Neural progenitor cell (in vitro differentiated cells): ENCODE results near the gene STRAP. TPM values are rescaled to one million over a fixed set of nuclear protein-coding genes. Genes with fewer than 3 reads are reported as not detected.
A peak's percentile ranks its signal among the peaks of the same experiment; 100 is the strongest.

Experiments
- DNase-seq: peaks from one replicate; pipeline ENCODE4 v3.0.0-alpha.2; 2016; ENCODE audit warnings: low spot score
- H2AFZ ChIP-seq: fragments of 200-600 bp; sonication (generic); replicated peaks from 2 replicates; pipeline ENCODE4 v1.6.1; 2016; ENCODE audit warnings: antibody characterized with exemption
- H3F3A ChIP-seq: fragments of 200-600 bp; sonication (generic); 2 replicates; pipeline ENCODE4 v1.6.1; 2016; ENCODE audit warnings: antibody characterized with exemption, low read depth
- H3K27ac ChIP-seq: fragments of 200-600 bp; sonication (generic); 2 replicates; pipeline ENCODE4 v1.5.1; 2016; ENCODE audit warnings: mild to moderate bottlenecking
- H3K27me3 ChIP-seq: fragments of 200-600 bp; sonication (generic); 2 replicates; pipeline ENCODE4 v1.6.1; 2016; ENCODE audit warnings: mild to moderate bottlenecking, moderate library complexity
- H3K36me3 ChIP-seq: fragments of 200-600 bp; sonication (generic); 2 replicates; pipeline ENCODE4 v1.5.1; 2016
- H3K4me1 ChIP-seq: fragments of 200-600 bp; sonication (generic); 2 replicates; pipeline ENCODE4 v1.6.1; 2016; ENCODE audit warnings: mixed run types
- H3K4me2 ChIP-seq: fragments of 200-600 bp; sonication (generic); 2 replicates; pipeline ENCODE4 v1.6.1; 2016
- H3K4me3 ChIP-seq: fragments of 200-600 bp; sonication (generic); 2 replicates; pipeline ENCODE4 v1.5.1; 2016
- H3K79me2 ChIP-seq: fragments of 200-600 bp; sonication (generic); 2 replicates; pipeline ENCODE4 v1.6.1; 2016; ENCODE audit warnings: low read depth
- H3K9ac ChIP-seq: fragments of 200-600 bp; sonication (generic); 2 replicates; pipeline ENCODE4 v1.6.1; 2016
- H3K9me3 ChIP-seq: fragments of 200-600 bp; sonication (generic); 2 replicates; pipeline ENCODE4 v1.5.1; 2016; ENCODE audit warnings: low read depth
- H4K20me1 ChIP-seq: fragments of 200-600 bp; sonication (generic); 2 replicates; pipeline ENCODE4 v1.6.1; 2016; ENCODE audit warnings: low read depth
- H3K27ac Mint-ChIP-seq: 3 replicates; pipeline ENCODE4 v1.8.0; 2021; ENCODE audit warnings: mixed read lengths
- H3K27me3 Mint-ChIP-seq: 2 replicates; pipeline ENCODE4 v1.8.0; 2022; ENCODE audit warnings: low read depth, mild to moderate bottlenecking, inconsistent platforms, moderate library complexity, mixed read lengths; ENCODE audit not compliant: insufficient read depth
- H3K36me3 Mint-ChIP-seq: 3 replicates; pipeline ENCODE4 v1.8.0; 2021; ENCODE audit warnings: mixed read lengths
- H3K4me1 Mint-ChIP-seq: 3 replicates; pipeline ENCODE4 v1.8.0; 2021; ENCODE audit warnings: mixed read lengths
- H3K4me3 Mint-ChIP-seq: 3 replicates; pipeline ENCODE4 v1.8.0; 2021; ENCODE audit warnings: mild to moderate bottlenecking, moderate library complexity, mixed read lengths
- H3K9me3 Mint-ChIP-seq: 3 replicates; pipeline ENCODE4 v1.8.0; 2020; ENCODE audit warnings: mixed read lengths
- EZH2 ChIP-seq: fragments of 200-600 bp; sonication (generic); IDR thresholded peaks from 2 replicates; pipeline ENCODE4 v1.6.1; 2017; ENCODE audit warnings: antibody characterized with exemption, mild to moderate bottlenecking, moderate library complexity
- EZH2phosphoT487 ChIP-seq: fragments of 200-600 bp; sonication (generic); IDR thresholded peaks from 2 replicates; pipeline ENCODE4 v1.6.1; 2017; ENCODE audit warnings: antibody characterized with exemption
- total RNA-seq: library from RNA; depleted of rRNA; stranded (reverse); fragments of >200 nt; gene quantifications from 2 replicates; pipeline ENCODE4 v1.2.3, GENCODE V29; 2015; ENCODE audit warnings: low replicate concordance
- TF ChIP-seq, protein P1 (sequence below): fragments of 200-600 bp; sonication (generic); IDR thresholded peaks from 2 replicates; pipeline ENCODE4 v1.5.1; 2017; ENCODE audit warnings: antibody characterized with exemption, mild to moderate bottlenecking

Gene STRAP
- total RNA-seq, 1 donor from 2014 or later: 303 TPM

DNA sequence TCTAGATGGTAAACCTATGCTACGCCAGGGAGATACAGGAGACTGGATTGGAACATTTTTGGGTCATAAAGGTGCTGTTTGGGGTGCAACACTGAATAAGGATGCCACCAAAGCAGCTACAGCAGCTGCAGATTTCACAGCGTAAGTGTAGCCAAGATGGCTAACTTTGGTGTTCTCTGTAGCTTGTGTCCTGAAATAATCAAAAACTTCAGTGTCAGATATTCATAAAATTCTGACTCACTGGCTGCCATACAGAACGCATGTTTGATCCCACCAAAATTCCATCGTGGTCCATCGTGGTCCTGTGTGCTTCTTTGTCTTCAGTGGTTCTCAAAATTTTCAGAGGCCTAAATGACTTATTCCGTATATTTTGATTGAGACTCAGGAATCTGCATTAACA, 1.3 kb downstream of the STRAP start:
- peak overlapping the region; percentile 87 for H3K9ac ChIP-seq
- H3K27ac ChIP-seq: peak overlapping the region; percentile 98
- no peak for DNase-seq

DNA sequence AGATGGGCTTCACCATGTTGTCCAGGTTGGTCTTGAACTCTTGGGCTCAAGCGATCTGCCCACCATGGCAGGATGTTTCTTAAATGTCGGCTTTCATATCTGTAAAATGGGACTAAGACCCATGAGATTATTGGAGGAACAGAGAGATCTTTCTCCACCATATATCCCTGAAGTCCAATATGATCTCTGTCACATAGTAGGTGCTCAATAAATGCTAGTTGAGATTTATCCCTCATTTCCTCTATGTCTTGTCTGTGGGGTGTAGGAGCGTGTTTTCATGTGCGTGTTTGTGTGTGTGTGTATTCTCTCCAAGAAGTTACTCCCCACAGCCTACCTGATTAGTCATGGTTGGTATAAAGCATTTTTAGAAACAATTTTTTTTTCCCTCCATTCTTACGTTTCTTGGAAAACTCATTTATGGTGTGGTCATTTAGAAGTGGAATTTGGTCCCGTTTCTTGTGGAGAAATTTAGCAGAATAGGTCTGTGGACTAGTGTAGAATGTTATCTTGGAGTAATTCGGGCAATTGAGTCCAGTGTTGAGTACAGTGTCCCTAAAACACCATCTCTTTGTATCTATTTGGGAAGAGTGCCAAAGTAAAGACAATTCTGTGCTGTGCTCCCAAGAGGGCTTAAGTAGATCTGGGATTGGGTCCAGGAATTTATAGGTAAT, 4.3 kb downstream of the STRAP start:
- H4K20me1 ChIP-seq: peaks cover 70% of the 10 kb centered on the region
- H2AFZ ChIP-seq: no peak overlapping the region
- Mint-ChIP-seq H3K27ac (no peak overlapping the region), H3K4me3 (no peak overlapping the region), H3K9me3 (no peaks in the 10 kb centered on the region), H3K4me1 (peaks cover 24% of the 10 kb centered on the region), H3K36me3 (peaks cover 31% of the 10 kb centered on the region), H3K27me3 (no peaks in the 10 kb centered on the region)
- no peaks in the 10 kb centered on the region for H3K9me3 ChIP-seq
- peaks cover 15% of the 10 kb centered on the region for H3K4me1 ChIP-seq
- H3K79me2 ChIP-seq: peaks cover 88% of the 10 kb centered on the region
- TF ChIP-seq, protein P1, sequence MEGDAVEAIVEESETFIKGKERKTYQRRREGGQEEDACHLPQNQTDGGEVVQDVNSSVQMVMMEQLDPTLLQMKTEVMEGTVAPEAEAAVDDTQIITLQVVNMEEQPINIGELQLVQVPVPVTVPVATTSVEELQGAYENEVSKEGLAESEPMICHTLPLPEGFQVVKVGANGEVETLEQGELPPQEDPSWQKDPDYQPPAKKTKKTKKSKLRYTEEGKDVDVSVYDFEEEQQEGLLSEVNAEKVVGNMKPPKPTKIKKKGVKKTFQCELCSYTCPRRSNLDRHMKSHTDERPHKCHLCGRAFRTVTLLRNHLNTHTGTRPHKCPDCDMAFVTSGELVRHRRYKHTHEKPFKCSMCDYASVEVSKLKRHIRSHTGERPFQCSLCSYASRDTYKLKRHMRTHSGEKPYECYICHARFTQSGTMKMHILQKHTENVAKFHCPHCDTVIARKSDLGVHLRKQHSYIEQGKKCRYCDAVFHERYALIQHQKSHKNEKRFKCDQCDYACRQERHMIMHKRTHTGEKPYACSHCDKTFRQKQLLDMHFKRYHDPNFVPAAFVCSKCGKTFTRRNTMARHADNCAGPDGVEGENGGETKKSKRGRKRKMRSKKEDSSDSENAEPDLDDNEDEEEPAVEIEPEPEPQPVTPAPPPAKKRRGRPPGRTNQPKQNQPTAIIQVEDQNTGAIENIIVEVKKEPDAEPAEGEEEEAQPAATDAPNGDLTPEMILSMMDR: no peak
- TF ChIP-seq EZH2phosphoT487: no peak
- TF ChIP-seq EZH2: no peak
- no peak overlapping the region for H3K27ac ChIP-seq
- H3K27me3 ChIP-seq: no peaks in the 10 kb centered on the region
- no peak overlapping the region for H3K4me2 ChIP-seq
- peaks cover 29% of the 10 kb centered on the region for H3F3A ChIP-seq
- DNase-seq: no peak
- peaks cover 18% of the 10 kb centered on the region for H3K36me3 ChIP-seq
- H3K9ac ChIP-seq: no peak overlapping the region
- H3K4me3 ChIP-seq: no peak overlapping the region

More for the DNA sequence above, 1.3 kb downstream of the STRAP start:
- Histone ChIP-seq H3K4me2 (peak overlapping the region; percentile 96), H3K4me1 (peaks cover 20% of the 10 kb centered on the region), H3F3A (peaks cover 25% of the 10 kb centered on the region), H3K36me3 (peaks cover 3% of the 10 kb centered on the region), H3K79me2 (peaks cover 63% of the 10 kb centered on the region), H4K20me1 (peaks cover 56% of the 10 kb centered on the region), H2AFZ (no peak overlapping the region), H3K4me3 (peak overlapping the region; percentile 94), H3K27me3 (no peaks in the 10 kb centered on the region), H3K9me3 (no peaks in the 10 kb centered on the region)
- Mint-ChIP-seq H3K27me3 (no peaks in the 10 kb centered on the region), H3K9me3 (no peaks in the 10 kb centered on the region), H3K4me1 (peaks cover 29% of the 10 kb centered on the region), H3K36me3 (peaks cover 22% of the 10 kb centered on the region), H3K4me3 (peak overlapping the region; percentile 98), H3K27ac (no peak overlapping the region)
- TF ChIP-seq, protein P1: no peak
- TF ChIP-seq EZH2phosphoT487: no peak
- no peak for TF ChIP-seq EZH2

DNA sequence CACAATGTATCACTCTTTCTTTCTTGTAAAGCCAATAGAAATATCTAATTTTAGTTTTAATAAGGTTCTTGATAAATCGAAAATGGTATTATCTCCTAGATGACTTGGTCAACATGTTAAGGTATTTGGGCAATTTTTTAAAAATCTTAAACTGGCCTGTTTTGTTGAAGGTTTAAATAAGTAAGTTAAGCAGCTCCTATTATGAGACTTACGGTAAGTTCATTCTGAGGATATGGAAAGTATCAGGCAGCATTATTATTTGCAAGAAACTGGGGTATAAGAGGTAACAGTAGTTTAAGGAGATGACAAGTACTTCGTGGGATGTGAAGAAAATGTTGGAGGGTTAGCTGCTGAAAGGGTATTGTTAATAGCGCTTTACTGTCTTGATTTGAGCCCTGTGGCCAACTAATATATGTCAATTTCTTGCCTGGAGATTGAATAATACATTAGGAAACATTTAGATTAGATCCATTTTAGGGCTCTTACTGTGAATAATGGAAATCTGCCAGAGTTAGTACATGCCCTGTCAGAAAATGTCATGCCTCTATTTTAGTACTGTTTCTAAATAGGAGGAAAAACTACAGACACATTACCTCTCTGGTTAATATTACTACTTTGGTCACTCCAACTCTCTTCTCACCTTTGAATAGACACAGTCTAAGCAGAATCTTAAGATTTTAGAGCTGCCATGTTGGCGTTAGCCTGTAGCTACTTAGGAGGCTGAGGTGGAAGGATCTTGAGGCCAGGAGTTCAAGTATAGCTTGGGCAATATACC, 5.0 kb downstream of the STRAP start:
- H3K9me3 ChIP-seq: no peaks in the 10 kb centered on the region
- Mint-ChIP-seq H3K9me3 (no peaks in the 10 kb centered on the region), H3K27ac (no peak overlapping the region), H3K36me3 (peaks cover 31% of the 10 kb centered on the region), H3K4me3 (no peak overlapping the region), H3K4me1 (peaks cover 20% of the 10 kb centered on the region), H3K27me3 (no peaks in the 10 kb centered on the region)
- TF ChIP-seq, protein P1: no peak
- TF ChIP-seq EZH2phosphoT487 (no peak), EZH2 (no peak)
- DNase-seq: no peak
- H3K27me3 ChIP-seq: no peaks in the 10 kb centered on the region
- H4K20me1 ChIP-seq: peaks cover 70% of the 10 kb centered on the region
- peaks cover 23% of the 10 kb centered on the region for H3F3A ChIP-seq
- peaks cover 94% of the 10 kb centered on the region for H3K79me2 ChIP-seq
- no peak overlapping the region for H3K27ac ChIP-seq
- H2AFZ ChIP-seq: no peak overlapping the region
- H3K4me3 ChIP-seq: no peak overlapping the region
- peaks cover 14% of the 10 kb centered on the region for H3K4me1 ChIP-seq
- no peak overlapping the region for H3K9ac ChIP-seq
- peaks cover 22% of the 10 kb centered on the region for H3K36me3 ChIP-seq
- no peak overlapping the region for H3K4me2 ChIP-seq
